GM04503 (cell line): Measurements from ENCODE around the gene PAEP.

Experiments used
- DNase-seq: peaks from one replicate; pipeline ENCODE4 v3.0.0-alpha.2; 2012; ENCODE audit warnings: low read depth

The PAEP gene

DNA sequence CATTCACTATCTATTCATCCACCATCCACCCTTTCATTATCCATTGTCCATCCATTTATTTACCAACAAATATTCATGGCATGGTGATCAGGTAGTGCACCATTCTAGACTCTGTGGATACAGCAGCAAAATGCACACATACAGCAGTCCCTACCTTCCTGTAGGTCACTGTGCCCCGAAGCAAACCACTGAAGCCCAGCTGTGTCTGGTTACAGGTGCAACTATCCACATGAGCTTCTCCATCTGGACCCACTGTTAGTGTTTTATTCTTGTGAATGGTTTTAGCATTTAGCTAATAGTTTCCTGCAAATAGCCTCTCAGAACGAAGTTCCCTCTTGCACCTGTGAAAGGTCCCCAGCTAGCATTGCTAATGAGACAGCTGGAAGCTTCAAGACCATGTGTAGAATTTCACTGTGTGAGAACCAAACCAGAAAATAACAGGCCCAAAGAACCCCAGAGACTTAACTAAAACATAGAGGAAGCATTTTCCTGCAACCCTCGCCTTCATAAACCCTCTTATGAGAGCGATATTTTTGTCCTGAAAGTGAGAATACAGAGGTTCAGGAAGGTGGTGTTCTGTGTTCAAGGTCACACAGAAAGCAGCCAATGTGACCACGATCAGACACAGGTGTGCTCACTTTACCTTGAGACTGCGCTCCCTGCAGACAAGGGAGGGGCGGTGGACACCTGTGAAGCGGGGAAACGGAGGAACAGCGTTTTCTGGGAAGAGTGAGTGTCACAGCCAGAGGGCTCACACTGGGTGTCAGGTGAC is 18.5 kb downstream of the PAEP start:
- no peak for DNase-seq

GRCh38 chr9:135580664-135581380 is 19.3 kb downstream of the PAEP start:
- DNase-seq: no peak

DNA sequence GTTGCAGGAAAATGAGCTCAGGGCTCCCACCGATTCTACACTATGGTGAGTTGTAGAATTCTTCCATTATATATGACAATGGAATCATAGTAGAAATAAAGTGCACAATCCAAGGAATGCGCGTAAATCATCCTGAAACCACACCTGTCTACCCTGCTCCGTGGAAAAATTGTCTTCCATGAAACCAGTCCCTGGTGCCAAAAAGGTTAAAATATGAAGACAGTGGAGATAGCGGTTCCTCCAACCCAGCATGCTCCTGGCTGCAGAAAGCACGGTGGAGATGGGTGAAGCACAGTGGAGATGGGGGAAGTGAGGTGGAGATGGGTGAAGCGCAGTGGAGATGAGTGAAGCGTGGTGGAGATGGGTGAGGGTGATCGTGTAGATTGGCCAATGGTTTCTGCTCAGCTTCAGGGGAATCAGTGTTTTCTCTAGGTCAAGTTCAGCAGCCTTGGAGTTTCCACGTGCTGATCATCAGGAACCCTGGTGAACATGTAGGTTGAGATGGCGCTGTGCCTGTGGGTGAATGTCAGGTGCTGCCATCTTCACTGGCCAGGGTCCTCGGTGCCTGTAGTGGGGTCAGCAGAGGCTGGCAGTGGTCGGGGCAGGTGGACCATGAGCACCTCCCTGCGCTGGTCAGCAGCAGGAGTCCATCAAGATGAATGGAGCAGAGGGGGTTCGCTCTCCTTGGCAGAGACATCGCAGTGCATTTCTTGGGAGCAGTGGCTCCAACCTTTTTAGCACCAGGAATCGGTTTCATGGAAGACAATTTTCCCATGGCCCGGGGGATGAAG is 20.3 kb downstream of the PAEP start:
- no peak for DNase-seq

DNA sequence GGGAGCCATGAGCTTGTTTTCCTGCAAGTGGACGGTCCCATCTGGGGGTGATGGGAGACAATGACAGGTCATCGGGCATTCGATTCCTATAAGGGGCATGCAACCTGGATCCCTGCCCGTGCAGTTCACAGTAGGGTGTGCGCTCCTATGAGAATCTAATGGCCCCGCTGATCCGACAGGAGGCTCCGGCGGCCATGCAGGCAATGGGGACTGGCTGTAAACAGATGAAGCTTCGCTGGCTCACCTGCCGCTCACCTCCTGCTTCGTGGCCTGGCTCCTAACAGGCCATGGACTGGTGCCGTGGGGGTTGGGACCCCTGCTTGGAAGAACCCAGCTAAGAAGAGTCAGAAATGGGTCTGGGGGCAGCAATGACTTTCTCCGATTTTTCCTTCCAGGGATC is 21.0 kb downstream of the PAEP start:
- DNase-seq: no peak

GRCh38 chr9:135582966-135583687 is 21.6 kb downstream of the PAEP start:
- no peak for DNase-seq

GRCh38 chr9:135583688-135584011 is 22.1 kb downstream of the PAEP start:
- no peak for DNase-seq

DNA sequence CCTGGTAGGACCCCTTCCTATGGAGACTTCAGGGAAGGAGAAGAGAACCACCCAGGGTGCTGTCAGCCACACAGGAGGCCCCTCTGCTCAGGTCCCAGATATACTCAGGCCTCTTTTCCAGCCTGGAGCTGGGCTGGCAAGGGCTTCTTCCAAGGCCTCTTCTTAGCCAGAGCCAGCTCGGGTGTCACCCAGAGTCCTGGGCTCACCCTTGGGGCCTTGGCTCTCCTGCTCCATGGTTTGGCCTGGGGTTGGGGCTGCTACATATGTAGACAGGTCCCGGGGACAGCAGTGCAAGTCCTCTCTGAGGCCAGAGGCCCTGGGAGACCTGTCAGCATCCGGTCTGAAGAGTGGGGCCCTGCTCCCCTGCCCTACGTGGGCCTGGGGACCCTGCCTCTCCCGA is 22.8 kb downstream of the PAEP start:
- no peak for DNase-seq

- DNase-seq: no peak
Observed at GRCh38 chr9:135584934-135585333, 23.4 kb downstream of the PAEP start.

DNA sequence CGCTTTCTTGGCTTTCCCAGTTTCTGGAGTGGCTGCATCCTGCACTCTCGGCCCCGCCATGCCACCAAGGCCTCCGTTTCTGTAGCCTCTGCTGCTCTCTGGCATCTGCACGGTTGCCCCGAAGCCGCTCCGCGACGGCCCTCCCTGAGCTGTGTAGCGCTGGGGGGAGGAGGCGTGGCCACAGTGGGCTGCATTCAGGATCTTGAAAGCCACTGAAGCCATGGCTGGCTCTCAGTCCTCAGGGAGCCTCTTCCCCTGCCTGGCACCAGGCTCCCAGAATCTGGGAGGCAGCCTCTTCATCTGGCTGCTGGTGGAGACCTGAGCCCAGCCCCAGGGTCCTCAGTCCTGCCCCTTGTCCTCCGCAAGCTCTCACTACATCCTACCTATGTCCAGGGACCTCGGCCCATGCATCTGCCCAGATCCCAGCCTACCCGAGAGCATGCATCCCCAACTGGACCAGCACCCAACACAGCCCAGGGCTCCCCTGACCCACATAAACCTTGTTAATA is 25.1 kb downstream of the PAEP start:
- no peak for DNase-seq

GRCh38 chr9:135587658-135588057 is 26.1 kb downstream of the PAEP start:
- no peak for DNase-seq

DNA sequence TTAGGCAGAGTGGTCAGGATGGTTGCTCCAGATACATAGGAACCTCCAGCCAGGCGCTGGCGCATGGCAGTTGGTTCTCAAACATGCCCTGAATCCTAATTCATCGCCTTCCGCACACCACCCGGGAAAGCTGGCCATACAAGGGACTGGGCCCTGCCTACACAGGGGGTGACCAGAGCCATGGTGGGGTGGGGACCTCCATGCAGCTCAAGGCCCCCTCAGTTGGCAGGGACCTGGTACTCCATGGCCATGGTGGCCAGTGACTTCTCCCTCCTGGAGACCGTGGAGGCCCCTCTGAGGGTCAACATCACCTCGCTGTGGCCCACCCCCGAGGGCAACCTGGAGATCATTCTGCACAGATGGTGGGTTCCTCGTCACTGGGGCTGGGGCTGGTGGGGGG is 26.8 kb downstream of the PAEP start:
- DNase-seq: no peak

GRCh38 chr9:135588886-135589595 is 27.5 kb downstream of the PAEP start:
- DNase-seq: no peak

DNA sequence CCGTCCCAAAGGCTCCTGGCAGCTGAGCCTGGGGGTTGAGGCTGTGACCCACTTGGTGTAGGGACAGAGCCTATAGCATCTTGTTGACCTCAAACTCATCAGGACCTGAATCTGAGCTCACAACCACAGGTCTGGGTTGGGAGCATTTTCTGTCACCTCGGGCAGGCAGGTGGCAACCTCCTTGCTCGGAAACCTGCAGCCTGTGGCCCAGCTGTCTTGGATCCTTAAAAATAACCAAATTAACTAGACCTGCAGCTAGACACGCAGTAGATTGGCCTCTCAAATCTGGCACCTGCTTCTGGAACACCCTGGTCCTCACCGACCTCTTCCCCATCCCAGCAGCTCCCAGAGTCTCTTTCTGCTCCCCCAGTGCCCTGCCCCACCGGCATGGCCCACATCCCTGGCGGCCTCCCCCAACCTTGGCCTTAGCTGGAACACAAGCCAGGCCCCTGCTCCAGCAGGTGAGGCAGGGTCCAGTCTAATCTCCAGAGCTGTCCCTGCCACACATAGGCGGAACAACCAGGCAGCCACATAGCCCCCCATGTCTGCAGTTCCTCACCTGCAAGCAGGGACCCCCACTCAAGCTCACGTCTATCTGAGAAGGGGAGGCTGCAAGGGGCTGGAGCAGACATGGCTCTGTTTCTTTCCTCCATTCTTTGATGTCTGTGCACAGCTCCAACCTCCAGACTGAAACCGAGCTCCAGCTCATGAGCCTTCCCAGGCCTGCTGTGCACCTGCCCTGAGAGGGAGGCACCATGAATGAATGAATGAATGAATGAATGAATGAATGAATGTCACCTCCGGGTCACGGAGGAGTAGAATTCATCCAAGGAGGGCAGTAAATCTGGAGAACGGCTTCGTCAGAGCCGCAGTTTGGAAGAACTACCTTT is 28.3 kb downstream of the PAEP start:
- no peak for DNase-seq

- no peak for DNase-seq
Observed at GRCh38 chr9:135590486-135591079, 29.0 kb downstream of the PAEP start.

DNA sequence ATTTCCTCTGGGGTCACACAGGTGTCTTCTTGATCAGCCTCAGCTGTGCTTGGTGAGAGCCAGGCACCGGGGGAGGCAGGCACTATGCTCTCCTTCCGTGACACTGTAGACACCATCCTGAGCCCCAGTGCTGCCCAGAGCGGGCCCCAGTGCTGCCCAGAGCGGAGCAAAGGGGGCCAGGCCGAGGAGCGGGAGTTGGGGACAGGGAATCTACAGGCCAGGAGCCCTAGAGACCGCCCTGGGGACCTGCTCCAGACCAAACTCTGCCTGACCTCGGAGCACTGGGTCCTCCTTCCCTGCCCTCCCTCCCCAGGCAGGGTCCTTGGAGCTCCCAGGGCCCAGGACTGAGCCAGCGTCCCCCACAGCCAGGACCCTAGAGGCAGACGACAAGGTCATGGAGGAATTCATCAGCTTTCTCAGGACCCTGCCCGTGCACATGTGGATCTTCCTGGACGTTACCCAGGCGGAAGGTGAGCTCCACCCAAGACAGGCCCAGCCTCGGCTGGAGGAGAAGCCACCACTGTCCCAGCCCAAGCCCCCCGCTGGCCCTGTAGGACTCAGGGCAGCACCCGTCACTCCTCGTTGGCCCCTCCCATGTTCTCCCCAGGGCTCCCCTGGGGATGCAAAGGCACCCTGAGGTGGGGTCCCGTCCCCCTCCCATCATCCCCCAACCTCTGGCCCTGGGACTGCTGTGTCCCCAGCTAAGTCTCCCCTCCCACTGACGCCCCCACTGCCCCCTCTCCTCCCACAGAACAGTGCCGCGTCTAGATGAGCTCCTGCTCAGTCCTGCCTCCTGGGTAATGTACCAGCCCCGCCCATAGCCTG is 30.2 kb downstream of the PAEP start:
- DNase-seq: no peak

DNA sequence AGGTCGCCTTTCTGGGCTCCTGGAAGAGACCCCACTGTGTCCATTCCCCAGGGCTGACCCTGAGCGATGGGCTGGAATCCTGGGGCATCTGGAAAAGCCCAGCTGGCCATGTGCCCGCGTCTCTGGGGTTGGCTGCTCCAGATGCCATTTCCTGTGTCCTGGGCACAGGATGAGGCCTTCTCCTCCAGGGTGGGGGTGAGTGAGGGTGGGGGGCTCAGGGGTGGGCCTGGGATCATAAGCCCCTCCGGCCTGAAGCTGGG is 30.7 kb downstream of the PAEP start:
- no peak for DNase-seq

GRCh38 chr9:135592625-135593024 is 31.1 kb downstream of the PAEP start:
- no peak for DNase-seq

DNA sequence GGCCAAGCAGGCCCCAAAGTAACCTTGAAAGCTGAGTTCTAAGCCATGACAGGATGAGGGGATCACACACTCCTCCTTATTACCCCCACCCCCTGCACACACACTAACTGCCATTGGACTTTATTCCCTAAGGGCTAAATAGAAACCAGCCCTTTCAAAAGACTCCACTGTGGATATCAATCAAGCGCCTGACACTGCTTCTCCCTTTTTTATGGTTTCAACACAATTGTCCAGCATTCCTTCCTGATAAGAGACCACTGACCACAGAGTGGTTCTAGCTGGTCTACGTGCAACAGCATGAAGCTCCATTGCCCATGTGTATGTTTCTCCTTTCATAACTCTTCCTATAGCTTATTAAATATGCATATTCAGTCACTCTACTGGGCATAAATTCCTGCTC is 34.7 kb downstream of the PAEP start:
- DNase-seq: no peak

GRCh38 chr9:135600296-135600817 is 38.8 kb downstream of the PAEP start:
- DNase-seq: no peak
